ENCODE results near the gene AJAP1.

DNA sequence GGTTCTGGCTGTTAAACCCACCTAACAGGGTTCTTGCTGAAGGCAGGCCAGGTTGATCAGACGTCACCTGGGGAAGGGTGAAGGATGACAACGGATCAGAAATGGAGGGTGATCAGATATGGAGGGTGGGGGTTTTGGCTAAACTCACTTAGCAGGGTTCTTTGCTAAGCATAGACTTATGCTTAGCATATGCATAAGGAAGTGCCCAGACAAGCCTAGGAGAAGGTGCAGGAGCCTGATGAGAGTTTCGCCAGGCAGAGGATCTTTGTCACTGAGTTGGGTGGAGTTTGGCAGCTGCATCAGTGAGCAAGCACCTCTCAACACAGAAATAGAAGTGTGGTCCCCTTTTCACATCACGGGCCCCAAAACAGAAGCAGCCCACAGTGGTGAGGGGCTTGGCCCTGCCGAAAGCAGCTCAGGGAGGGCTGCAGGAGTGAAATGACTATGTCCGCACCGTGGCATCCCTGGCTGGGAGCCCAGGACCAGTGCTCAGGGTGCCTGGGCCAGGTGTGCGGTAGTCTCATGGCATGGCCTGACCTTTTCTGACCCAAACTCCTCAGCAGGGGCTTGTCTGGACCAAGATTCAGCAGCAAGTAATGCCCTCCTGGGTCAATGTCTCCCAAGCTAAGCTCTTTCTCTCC is 101.6 kb downstream of the AJAP1 start:
- TF ChIP-seq EP300 (IDR thresholded peaks at IDR 0.05) = no peak
- no peak for TF ChIP-seq POLR2A (IDR thresholded peaks at IDR 0.05)

Measured in sigmoid colon (tissue), 4 donors.